B cell (primary cell): ENCODE data around the gene ARHGEF38.

Experiments
- EZH2 ChIP-seq: IDR thresholded peaks from 2 replicates; pipeline ENCODE4 v1.6.1; 2012; ENCODE audit warnings: borderline replicate concordance, low read depth, mild to moderate bottlenecking, moderate library complexity, low read length; ENCODE audit not compliant: insufficient read depth, poor library complexity, severe bottlenecking
- TF ChIP-seq, protein P1 (sequence below): fragments of 200-600 bp; IDR thresholded peaks from one replicate; pipeline ENCODE4 v1.8.0; 2022; ENCODE audit warnings: antibody characterized with exemption, mild to moderate bottlenecking

DNA sequence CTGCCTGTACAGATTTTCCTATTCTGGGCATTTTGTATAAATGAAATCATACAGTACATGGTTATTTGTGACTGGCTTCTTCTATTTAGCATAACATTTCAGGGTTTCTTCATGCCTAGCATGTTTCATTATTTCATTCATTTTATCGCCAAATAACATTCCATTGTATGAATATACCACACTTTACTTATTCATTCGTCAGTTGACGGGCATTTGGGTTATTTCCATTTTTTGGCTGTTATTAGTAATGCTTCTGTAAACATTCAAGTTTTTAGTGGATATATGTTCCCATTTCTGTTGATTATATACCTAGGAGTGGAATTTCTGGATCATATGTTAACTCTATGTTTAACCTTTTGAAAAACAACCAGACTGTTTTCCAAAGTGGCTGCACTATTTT, 108.6 kb downstream of the ARHGEF38 start:
- TF ChIP-seq, protein P1, sequence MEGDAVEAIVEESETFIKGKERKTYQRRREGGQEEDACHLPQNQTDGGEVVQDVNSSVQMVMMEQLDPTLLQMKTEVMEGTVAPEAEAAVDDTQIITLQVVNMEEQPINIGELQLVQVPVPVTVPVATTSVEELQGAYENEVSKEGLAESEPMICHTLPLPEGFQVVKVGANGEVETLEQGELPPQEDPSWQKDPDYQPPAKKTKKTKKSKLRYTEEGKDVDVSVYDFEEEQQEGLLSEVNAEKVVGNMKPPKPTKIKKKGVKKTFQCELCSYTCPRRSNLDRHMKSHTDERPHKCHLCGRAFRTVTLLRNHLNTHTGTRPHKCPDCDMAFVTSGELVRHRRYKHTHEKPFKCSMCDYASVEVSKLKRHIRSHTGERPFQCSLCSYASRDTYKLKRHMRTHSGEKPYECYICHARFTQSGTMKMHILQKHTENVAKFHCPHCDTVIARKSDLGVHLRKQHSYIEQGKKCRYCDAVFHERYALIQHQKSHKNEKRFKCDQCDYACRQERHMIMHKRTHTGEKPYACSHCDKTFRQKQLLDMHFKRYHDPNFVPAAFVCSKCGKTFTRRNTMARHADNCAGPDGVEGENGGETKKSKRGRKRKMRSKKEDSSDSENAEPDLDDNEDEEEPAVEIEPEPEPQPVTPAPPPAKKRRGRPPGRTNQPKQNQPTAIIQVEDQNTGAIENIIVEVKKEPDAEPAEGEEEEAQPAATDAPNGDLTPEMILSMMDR: no peak
- no peak for TF ChIP-seq EZH2
